B cell (primary cell): ENCODE data around the gene MAP3K21. TPM values are rescaled to one million over a fixed set of nuclear protein-coding genes. Genes with fewer than 3 reads are reported as not detected.

ENCODE experiments used
- ATAC-seq: fragments of 200-7000 bp; cut with Tn5 transposase; one replicate; pipeline ENCODE4 v1.10.0; 2021; ENCODE audit warnings: low read depth, mild to moderate bottlenecking, moderate number of reproducible peaks, moderate library complexity
- CTCF ChIA-PET: fragments of 350-600 bp; sonication (Branson Sonifier 250); formaldehyde crosslinking; loops from one replicate; lab custom pipeline; 2021; ENCODE audit warnings: antibody characterized with exemption, inconsistent platforms; lab: Charles Lee
- POLR2A ChIA-PET: fragments of 350-600 bp; sonication (Branson Sonifier 250); formaldehyde crosslinking; loops from one replicate; lab custom pipeline; 2021; ENCODE audit warnings: antibody characterized with exemption; lab: Charles Lee
- DNase-seq: peaks from one replicate; pipeline ENCODE4 v3.0.0; 2013
- H2AFZ ChIP-seq: 2 replicates; pipeline ENCODE4 v1.6.1; 2012; ENCODE audit warnings: mild to moderate bottlenecking, low read depth, low read length; ENCODE audit not compliant: insufficient read depth, poor library complexity, severe bottlenecking
- H3K27ac ChIP-seq, 2 donors: 1 replicate in 1 of 2; 2 replicates in 1 of 2; pipeline ENCODE4 v1.5.1; 2012 to 2013; ENCODE audit warnings: low read length in 2 of 2, mild to moderate bottlenecking in 2 of 2, moderate library complexity in 1 of 2
- H3K27me3 ChIP-seq, 4 experiments: fragments of 200-600 bp in 1 of 4; sonication (generic) in 1 of 4; replicated peaks in 1 of 4; 1 replicate in 2 of 4; 2 replicates in 2 of 4; pipeline versions ENCODE4 v1.6.1 to v1.7.0; 2013 to 2016; ENCODE audit warnings: low read length in 3 of 4, mild to moderate bottlenecking in 2 of 4, mixed read lengths in 1 of 4, moderate library complexity in 1 of 4; ENCODE audit not compliant: insufficient read depth in 4 of 4, control insufficient read depth in 3 of 4; ENCODE audit errors: control extremely low read depth in 1 of 4
- H3K36me3 ChIP-seq, 2 experiments: replicated peaks in 1 of 2; 1 replicate in 1 of 2; 2 replicates in 1 of 2; pipeline versions ENCODE4 v1.6.1 to v1.7.1; 2013; ENCODE audit warnings: low read length in 1 of 2; ENCODE audit not compliant: insufficient read depth in 2 of 2, control insufficient read depth in 1 of 2; ENCODE audit errors: control extremely low read depth in 1 of 2, extremely low read depth in 1 of 2
- H3K4me1 ChIP-seq, 2 donors: fragments of 200-600 bp in 1 of 2; sonication (generic) in 1 of 2; 1 replicate in 1 of 2; 2 replicates in 1 of 2; pipeline versions ENCODE4 v1.5.1 to v1.6.1; 2013 to 2017; ENCODE audit warnings: low read length in 2 of 2; ENCODE audit not compliant: control insufficient read depth in 2 of 2, insufficient read depth in 2 of 2
- H3K4me2 ChIP-seq: replicated peaks from 2 replicates; pipeline ENCODE3; 2012; ENCODE audit warnings: mild to moderate bottlenecking, low read depth, low read length; ENCODE audit not compliant: poor library complexity, severe bottlenecking
- H3K4me3 ChIP-seq, 5 experiments: fragments of 200-600 bp in 1 of 5; sonication (generic) in 1 of 5; 1 replicate in 3 of 5; 2 replicates in 2 of 5; pipeline versions ENCODE4 v1.5.1 to v1.7.0; 2011 to 2016; ENCODE audit warnings: low read length in 4 of 5, mild to moderate bottlenecking in 4 of 5, low read depth in 2 of 5, control low read depth in 1 of 5, moderate library complexity in 1 of 5; ENCODE audit not compliant: insufficient read depth in 1 of 5; ENCODE audit errors: control extremely low read depth in 1 of 5, extremely low read depth in 1 of 5
- H3K79me2 ChIP-seq: fragments of 200-600 bp; sonication (generic); one replicate; pipeline ENCODE4 v1.6.0; 2016; ENCODE audit warnings: low read length; ENCODE audit not compliant: control insufficient read depth, insufficient read depth
- H3K9ac ChIP-seq: fragments of 200-600 bp; sonication (generic); 2 replicates; pipeline ENCODE4 v1.6.1; 2017; ENCODE audit warnings: mild to moderate bottlenecking, low read length, moderate library complexity
- H3K9me3 ChIP-seq, 3 donors: one replicate each; pipeline versions ENCODE4 v1.6.1 to v1.7.1; 2013; ENCODE audit warnings: low read length in 2 of 3; ENCODE audit not compliant: control insufficient read depth in 2 of 3, insufficient read depth in 1 of 3; ENCODE audit errors: control extremely low read depth in 1 of 3
- H4K20me1 ChIP-seq: 2 replicates; pipeline ENCODE4 v1.6.0; 2012; ENCODE audit warnings: mild to moderate bottlenecking, low read length; ENCODE audit not compliant: insufficient read depth, control insufficient read depth, poor library complexity, severe bottlenecking
- H3K27ac Mint-ChIP-seq: one replicate; pipeline ENCODE4 v1.8.0; 2021; ENCODE audit warnings: mixed read lengths
- H3K27me3 Mint-ChIP-seq: one replicate; pipeline ENCODE4 v1.8.0; 2021; ENCODE audit warnings: mixed read lengths
- H3K4me1 Mint-ChIP-seq: one replicate; pipeline ENCODE4 v1.8.0; 2021; ENCODE audit warnings: mixed read lengths
- H3K4me3 Mint-ChIP-seq: one replicate; pipeline ENCODE4 v1.8.0; 2021; ENCODE audit warnings: mixed read lengths
- H3K9me3 Mint-ChIP-seq: one replicate; pipeline ENCODE4 v1.8.0; 2022; ENCODE audit warnings: mixed read lengths; ENCODE audit not compliant: insufficient read depth
- EZH2 ChIP-seq: IDR thresholded peaks from 2 replicates; pipeline ENCODE4 v1.6.1; 2012; ENCODE audit warnings: borderline replicate concordance, low read depth, mild to moderate bottlenecking, moderate library complexity, low read length; ENCODE audit not compliant: insufficient read depth, poor library complexity, severe bottlenecking
- WGBS: methylation state at CpG from one replicate; pipeline ENCODE4 v1.1.5; 2013; ENCODE audit warnings: missing lambda C conversion rate; ENCODE audit not compliant: insufficient coverage; 5-methylcytosine and 5-hydroxymethylcytosine counted together
- intact Hi-C: fragments of 100-400 bp; cut with micrococcal nuclease; formaldehyde crosslinking; loops from one replicate; pipeline ENCODE4 v1.10.0; 2022
- polyA plus RNA-seq: library from polyadenylated mRNA; depleted of rRNA; stranded (reverse); fragments of >200 nt; gene quantifications from 2 replicates; pipeline ENCODE4 v1.2.3, GENCODE V29; 2012
- total RNA-seq, 2 donors: library from RNA; stranded (reverse); fragments of 120-200 nt in 1 of 2; gene quantifications; 1 replicate in 1 of 2; 2 replicates in 1 of 2; pipeline versions ENCODE4 v1.2.3 to v1.2.4, GENCODE V29; 2013 to 2022
- TF ChIP-seq, protein P1 (sequence below): fragments of 200-600 bp; IDR thresholded peaks from one replicate; pipeline ENCODE4 v1.8.0; 2022; ENCODE audit warnings: antibody characterized with exemption, mild to moderate bottlenecking

Gene MAP3K21
- total and polyA plus RNA-seq, 2 donors (not counting 1 experiment from before 2014, with no cell fraction given) = 1.5 to 3.7 TPM

DNA sequence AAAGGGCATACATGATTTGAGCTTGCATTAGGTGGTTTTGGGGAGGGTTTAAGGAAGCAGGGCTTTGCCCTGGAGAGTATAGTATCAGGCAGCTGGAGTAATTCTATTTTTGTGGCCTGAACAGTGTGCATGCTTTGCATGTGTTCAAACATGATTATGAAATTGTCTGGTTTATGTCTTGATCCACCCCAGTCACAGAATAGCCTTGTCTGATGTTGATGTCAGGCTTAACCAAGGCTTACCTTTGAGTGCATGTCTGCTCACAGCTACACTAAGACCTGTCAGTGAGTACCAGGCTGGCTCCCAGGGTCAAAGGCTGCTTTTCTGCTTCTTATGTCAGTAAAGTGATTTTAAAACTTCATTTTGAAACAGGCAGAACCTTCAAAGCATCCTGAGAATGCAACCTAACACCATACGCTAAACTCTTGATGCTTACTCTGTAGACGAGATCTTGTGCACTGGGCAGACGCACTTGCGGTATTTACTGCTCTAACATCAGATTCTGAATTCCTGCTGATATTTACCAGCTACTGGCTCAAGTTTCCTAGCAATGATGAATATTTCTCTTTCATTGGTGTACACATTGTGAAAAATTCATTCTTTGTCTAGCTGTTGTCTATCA, 78.9 kb downstream of the MAP3K21 start:
- Histone ChIP-seq H3K4me1 (no peaks in the 10 kb centered on the region), H4K20me1 (no peaks in the 10 kb centered on the region), H3K79me2 (no peaks in the 10 kb centered on the region), H3K36me3 (no peaks in the 10 kb centered on the region), H3K27ac (no peak overlapping the region), H3K27me3 (no peaks in the 10 kb centered on the region), H3K9me3 (peaks cover 0 to 5% (median 0%) of the 10 kb centered on the region in 3 donors), H3K9ac (no peak overlapping the region), H2AFZ (no peak overlapping the region), H3K4me3 (no peak overlapping the region), H3K4me2 (no peak overlapping the region)
- CTCF ChIA-PET = interaction anchor here (0.5 kb wide), 1 partner anchor 105 kb away, joined by 3 read pairs; no protein-coding TSS in a partner anchor
- no peak for TF ChIP-seq EZH2
- TF ChIP-seq, protein P1, sequence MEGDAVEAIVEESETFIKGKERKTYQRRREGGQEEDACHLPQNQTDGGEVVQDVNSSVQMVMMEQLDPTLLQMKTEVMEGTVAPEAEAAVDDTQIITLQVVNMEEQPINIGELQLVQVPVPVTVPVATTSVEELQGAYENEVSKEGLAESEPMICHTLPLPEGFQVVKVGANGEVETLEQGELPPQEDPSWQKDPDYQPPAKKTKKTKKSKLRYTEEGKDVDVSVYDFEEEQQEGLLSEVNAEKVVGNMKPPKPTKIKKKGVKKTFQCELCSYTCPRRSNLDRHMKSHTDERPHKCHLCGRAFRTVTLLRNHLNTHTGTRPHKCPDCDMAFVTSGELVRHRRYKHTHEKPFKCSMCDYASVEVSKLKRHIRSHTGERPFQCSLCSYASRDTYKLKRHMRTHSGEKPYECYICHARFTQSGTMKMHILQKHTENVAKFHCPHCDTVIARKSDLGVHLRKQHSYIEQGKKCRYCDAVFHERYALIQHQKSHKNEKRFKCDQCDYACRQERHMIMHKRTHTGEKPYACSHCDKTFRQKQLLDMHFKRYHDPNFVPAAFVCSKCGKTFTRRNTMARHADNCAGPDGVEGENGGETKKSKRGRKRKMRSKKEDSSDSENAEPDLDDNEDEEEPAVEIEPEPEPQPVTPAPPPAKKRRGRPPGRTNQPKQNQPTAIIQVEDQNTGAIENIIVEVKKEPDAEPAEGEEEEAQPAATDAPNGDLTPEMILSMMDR = no peak
- H3K4me1 Mint-ChIP-seq = no peaks in the 10 kb centered on the region
- POLR2A ChIA-PET = no interaction called here
- no peak overlapping the region for H3K27ac Mint-ChIP-seq
- intact Hi-C loops = no loop called here
- no peak for DNase-seq
- H3K27me3 Mint-ChIP-seq = peaks cover 12% of the 10 kb centered on the region
- no peak for ATAC-seq
- WGBS = 98% methylated on average over 4 of the region's 4 CpGs
- peaks cover 3% of the 10 kb centered on the region for H3K9me3 Mint-ChIP-seq
- H3K4me3 Mint-ChIP-seq = no peak overlapping the region

DNA sequence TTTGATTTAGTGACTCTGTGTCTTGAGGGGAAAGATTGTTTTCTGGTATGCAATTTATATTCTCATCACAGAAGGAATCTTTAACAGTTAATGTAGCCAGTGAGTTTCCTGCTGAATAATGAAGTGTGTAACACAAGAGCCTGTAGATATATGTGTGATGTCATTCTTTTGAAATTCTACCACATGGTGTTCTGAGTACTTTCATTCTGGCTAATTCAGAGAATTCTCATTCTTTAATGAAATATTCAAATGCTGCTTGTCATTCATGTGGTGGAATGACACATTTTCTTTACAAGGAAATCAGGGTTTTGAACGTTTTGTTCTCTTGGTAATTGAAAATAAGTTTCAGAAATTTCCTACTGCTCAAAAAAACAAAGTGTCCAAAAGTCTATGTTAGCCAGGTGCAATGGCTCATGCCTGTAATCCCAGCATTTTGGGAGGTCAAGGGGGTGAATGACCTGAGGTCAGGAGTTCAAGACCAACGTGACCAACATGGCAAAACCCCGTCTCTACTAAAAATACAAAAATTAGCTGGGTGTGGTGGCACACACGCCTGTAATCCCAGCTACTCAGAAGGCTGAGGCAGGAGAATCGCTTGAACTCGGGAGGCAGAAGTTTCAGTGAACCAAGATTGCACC, 79.6 kb downstream of the MAP3K21 start:
- Mint-ChIP-seq H3K4me3 (no peak overlapping the region), H3K4me1 (no peaks in the 10 kb centered on the region), H3K27ac (no peak overlapping the region), H3K9me3 (peaks cover 3% of the 10 kb centered on the region), H3K27me3 (peaks cover 13% of the 10 kb centered on the region)
- no peaks in the 10 kb centered on the region for H3K27me3 ChIP-seq
- H3K9ac ChIP-seq = no peak overlapping the region
- H3K4me3 ChIP-seq = no peak overlapping the region
- H2AFZ ChIP-seq = no peak overlapping the region
- no peak for TF ChIP-seq EZH2
- TF ChIP-seq, protein P1 = no peak
- no peaks in the 10 kb centered on the region for H3K79me2 ChIP-seq
- peaks cover 0 to 5% (median 0%) of the 10 kb centered on the region in 3 donors for H3K9me3 ChIP-seq
- intact Hi-C loops = no loop called here
- ChIA-PET POLR2A (no interaction called here), CTCF (no interaction called here)
- no peaks in the 10 kb centered on the region for H4K20me1 ChIP-seq
- no peak overlapping the region for H3K27ac ChIP-seq
- ATAC-seq (no peak), DNase-seq (no peak)
- no peak overlapping the region for H3K4me2 ChIP-seq
- WGBS = 79% methylated on average over 5 of the region's 6 CpGs
- H3K36me3 ChIP-seq = no peaks in the 10 kb centered on the region
- no peaks in the 10 kb centered on the region for H3K4me1 ChIP-seq
